ENCODE results near the gene EDDM13.

DNA sequence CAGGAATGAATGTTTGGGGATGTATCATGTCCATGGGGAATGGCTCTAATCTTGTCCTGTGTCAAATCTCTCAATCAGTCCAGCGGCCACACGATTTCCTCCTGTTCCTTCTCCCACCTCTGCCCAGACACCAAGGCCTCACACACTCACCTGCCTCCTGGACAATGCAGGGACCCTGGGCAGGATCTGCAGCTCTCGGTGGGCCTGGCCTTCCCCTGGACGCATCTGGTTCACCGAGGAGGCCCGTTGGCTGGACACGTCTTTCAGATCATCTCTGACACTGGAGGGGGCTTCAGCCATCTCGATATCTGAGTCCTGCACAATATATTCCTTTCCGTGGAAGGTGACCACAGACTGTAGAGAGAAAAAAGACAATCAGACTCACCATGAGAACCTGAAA, 49.1 kb upstream of the EDDM13 start:
- TF ChIP-seq, protein P1, sequence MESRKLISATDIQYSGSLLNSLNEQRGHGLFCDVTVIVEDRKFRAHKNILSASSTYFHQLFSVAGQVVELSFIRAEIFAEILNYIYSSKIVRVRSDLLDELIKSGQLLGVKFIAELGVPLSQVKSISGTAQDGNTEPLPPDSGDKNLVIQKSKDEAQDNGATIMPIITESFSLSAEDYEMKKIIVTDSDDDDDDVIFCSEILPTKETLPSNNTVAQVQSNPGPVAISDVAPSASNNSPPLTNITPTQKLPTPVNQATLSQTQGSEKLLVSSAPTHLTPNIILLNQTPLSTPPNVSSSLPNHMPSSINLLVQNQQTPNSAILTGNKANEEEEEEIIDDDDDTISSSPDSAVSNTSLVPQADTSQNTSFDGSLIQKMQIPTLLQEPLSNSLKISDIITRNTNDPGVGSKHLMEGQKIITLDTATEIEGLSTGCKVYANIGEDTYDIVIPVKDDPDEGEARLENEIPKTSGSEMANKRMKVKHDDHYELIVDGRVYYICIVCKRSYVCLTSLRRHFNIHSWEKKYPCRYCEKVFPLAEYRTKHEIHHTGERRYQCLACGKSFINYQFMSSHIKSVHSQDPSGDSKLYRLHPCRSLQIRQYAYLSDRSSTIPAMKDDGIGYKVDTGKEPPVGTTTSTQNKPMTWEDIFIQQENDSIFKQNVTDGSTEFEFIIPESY (IDR thresholded peaks at IDR 0.05): no peak
- TF ChIP-seq, protein P2, sequence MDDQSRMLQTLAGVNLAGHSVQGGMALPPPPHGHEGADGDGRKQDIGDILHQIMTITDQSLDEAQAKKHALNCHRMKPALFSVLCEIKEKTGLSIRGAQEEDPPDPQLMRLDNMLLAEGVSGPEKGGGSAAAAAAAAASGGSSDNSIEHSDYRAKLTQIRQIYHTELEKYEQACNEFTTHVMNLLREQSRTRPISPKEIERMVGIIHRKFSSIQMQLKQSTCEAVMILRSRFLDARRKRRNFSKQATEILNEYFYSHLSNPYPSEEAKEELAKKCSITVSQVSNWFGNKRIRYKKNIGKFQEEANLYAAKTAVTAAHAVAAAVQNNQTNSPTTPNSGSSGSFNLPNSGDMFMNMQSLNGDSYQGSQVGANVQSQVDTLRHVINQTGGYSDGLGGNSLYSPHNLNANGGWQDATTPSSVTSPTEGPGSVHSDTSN (IDR thresholded peaks at IDR 0.05; ENCODE audit: insufficient replicate concordance, low read depth, low read length): no peak
- TF ChIP-seq, protein P3, sequence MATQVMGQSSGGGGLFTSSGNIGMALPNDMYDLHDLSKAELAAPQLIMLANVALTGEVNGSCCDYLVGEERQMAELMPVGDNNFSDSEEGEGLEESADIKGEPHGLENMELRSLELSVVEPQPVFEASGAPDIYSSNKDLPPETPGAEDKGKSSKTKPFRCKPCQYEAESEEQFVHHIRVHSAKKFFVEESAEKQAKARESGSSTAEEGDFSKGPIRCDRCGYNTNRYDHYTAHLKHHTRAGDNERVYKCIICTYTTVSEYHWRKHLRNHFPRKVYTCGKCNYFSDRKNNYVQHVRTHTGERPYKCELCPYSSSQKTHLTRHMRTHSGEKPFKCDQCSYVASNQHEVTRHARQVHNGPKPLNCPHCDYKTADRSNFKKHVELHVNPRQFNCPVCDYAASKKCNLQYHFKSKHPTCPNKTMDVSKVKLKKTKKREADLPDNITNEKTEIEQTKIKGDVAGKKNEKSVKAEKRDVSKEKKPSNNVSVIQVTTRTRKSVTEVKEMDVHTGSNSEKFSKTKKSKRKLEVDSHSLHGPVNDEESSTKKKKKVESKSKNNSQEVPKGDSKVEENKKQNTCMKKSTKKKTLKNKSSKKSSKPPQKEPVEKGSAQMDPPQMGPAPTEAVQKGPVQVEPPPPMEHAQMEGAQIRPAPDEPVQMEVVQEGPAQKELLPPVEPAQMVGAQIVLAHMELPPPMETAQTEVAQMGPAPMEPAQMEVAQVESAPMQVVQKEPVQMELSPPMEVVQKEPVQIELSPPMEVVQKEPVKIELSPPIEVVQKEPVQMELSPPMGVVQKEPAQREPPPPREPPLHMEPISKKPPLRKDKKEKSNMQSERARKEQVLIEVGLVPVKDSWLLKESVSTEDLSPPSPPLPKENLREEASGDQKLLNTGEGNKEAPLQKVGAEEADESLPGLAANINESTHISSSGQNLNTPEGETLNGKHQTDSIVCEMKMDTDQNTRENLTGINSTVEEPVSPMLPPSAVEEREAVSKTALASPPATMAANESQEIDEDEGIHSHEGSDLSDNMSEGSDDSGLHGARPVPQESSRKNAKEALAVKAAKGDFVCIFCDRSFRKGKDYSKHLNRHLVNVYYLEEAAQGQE (IDR thresholded peaks at IDR 0.05; ENCODE audit: low read depth, low read length): no peak
- TF ChIP-seq SP1 (IDR thresholded peaks at IDR 0.05; ENCODE audit: low read depth, low read length) (no peak), YY1 (IDR thresholded peaks at IDR 0.05; ENCODE audit: low read depth, low read length) (no peak), ETV6 (conservative IDR thresholded peaks at IDR 0.05 in 1 of 2, IDR thresholded peaks at IDR 0.05 in 1 of 2; ENCODE audit: borderline replicate concordance in 1 of 2, low read depth in 1 of 2) (no peak), BACH1 (IDR thresholded peaks at IDR 0.05; ENCODE audit: borderline replicate concordance) (no peak), RCOR1 (conservative IDR thresholded peaks at IDR 0.05; ENCODE audit: low read depth, low read length) (no peak), SPI1 (IDR thresholded peaks at IDR 0.05; ENCODE audit: borderline replicate concordance, insufficient read depth, low read depth, low read length) (no peak), RAD21 (IDR thresholded peaks at IDR 0.05; ENCODE audit: insufficient read depth, low read depth, low read length) (no peak)
- TF ChIP-seq, protein P4, sequence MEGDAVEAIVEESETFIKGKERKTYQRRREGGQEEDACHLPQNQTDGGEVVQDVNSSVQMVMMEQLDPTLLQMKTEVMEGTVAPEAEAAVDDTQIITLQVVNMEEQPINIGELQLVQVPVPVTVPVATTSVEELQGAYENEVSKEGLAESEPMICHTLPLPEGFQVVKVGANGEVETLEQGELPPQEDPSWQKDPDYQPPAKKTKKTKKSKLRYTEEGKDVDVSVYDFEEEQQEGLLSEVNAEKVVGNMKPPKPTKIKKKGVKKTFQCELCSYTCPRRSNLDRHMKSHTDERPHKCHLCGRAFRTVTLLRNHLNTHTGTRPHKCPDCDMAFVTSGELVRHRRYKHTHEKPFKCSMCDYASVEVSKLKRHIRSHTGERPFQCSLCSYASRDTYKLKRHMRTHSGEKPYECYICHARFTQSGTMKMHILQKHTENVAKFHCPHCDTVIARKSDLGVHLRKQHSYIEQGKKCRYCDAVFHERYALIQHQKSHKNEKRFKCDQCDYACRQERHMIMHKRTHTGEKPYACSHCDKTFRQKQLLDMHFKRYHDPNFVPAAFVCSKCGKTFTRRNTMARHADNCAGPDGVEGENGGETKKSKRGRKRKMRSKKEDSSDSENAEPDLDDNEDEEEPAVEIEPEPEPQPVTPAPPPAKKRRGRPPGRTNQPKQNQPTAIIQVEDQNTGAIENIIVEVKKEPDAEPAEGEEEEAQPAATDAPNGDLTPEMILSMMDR (IDR thresholded peaks at IDR 0.05 in 2 of 3, conservative IDR thresholded peaks at IDR 0.05 in 1 of 3; ENCODE audit: control insufficient read depth in 2 of 3, extremely low read depth in 1 of 3, insufficient read depth in 1 of 3, low read depth in 3 of 3, low read length in 3 of 3): no peak
- TF ChIP-seq, protein P5, sequence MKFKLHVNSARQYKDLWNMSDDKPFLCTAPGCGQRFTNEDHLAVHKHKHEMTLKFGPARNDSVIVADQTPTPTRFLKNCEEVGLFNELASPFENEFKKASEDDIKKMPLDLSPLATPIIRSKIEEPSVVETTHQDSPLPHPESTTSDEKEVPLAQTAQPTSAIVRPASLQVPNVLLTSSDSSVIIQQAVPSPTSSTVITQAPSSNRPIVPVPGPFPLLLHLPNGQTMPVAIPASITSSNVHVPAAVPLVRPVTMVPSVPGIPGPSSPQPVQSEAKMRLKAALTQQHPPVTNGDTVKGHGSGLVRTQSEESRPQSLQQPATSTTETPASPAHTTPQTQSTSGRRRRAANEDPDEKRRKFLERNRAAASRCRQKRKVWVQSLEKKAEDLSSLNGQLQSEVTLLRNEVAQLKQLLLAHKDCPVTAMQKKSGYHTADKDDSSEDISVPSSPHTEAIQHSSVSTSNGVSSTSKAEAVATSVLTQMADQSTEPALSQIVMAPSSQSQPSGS (IDR thresholded peaks at IDR 0.05; ENCODE audit: low read length): no peak
- TF ChIP-seq, protein P6, sequence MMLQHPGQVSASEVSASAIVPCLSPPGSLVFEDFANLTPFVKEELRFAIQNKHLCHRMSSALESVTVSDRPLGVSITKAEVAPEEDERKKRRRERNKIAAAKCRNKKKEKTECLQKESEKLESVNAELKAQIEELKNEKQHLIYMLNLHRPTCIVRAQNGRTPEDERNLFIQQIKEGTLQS (IDR thresholded peaks at IDR 0.05; ENCODE audit: borderline replicate concordance, extremely low read depth, low read depth, low read length): no peak
- TF ChIP-seq, protein P7, sequence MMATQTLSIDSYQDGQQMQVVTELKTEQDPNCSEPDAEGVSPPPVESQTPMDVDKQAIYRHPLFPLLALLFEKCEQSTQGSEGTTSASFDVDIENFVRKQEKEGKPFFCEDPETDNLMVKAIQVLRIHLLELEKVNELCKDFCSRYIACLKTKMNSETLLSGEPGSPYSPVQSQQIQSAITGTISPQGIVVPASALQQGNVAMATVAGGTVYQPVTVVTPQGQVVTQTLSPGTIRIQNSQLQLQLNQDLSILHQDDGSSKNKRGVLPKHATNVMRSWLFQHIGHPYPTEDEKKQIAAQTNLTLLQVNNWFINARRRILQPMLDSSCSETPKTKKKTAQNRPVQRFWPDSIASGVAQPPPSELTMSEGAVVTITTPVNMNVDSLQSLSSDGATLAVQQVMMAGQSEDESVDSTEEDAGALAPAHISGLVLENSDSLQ (IDR thresholded peaks at IDR 0.05): no peak
